PC-9 (cell line): Measurements from ENCODE around the gene TCF4. TPM values are rescaled to one million over a fixed set of nuclear protein-coding genes. Genes with fewer than 3 reads are reported as not detected.

Source experiments
- BruUV-seq: library from RNA; stranded (reverse); fragments of 400-500 nt; replicated peaks from 2 replicates; lab custom pipeline; 2021; lab: Mats Ljungman, UMichigan
- CTCF ChIA-PET: fragments of 300-600 bp; sonication (Branson Sonifier 250); formaldehyde crosslinking; loops from one replicate; lab custom pipeline; 2022; ENCODE audit warnings: antibody characterized with exemption; lab: Charles Lee
- POLR2A ChIA-PET: fragments of 300-600 bp; sonication (Branson Sonifier 250); formaldehyde crosslinking; loops from one replicate; lab custom pipeline; 2022; ENCODE audit warnings: antibody characterized with exemption; ENCODE audit not compliant: unreplicated experiment; lab: Charles Lee
- DNase-seq, 2 experiments: peaks; one replicate each; pipeline versions ENCODE4 v3.0.0 to v3.0.0-alpha.2; 2015 to 2022; ENCODE audit warnings: mixed read lengths in 1 of 2
- H2AFZ ChIP-seq: fragments of 200-600 bp; sonication (generic); 2 replicates; pipeline ENCODE4 v1.8.1; 2017; ENCODE audit warnings: antibody characterized with exemption
- H3F3A ChIP-seq: fragments of 200-600 bp; sonication (generic); 2 replicates; pipeline ENCODE4 v1.8.1; 2017; ENCODE audit warnings: antibody characterized with exemption, mild to moderate bottlenecking, low read depth; ENCODE audit not compliant: insufficient read depth
- H3K27ac ChIP-seq: fragments of 200-600 bp; sonication (generic); 2 replicates; pipeline ENCODE4 v1.6.1; 2016; ENCODE audit warnings: mixed run types
- H3K27me3 ChIP-seq: fragments of 200-600 bp; sonication (generic); 2 replicates; pipeline ENCODE4 v1.6.1; 2016; ENCODE audit warnings: low read depth, mixed run types; ENCODE audit not compliant: insufficient read depth
- H3K36me3 ChIP-seq: fragments of 200-600 bp; sonication (generic); 2 replicates; pipeline ENCODE4 v1.6.1; 2016; ENCODE audit warnings: low read depth, mixed run types
- H3K4me1 ChIP-seq: fragments of 200-600 bp; sonication (generic); replicated peaks from 2 replicates; pipeline ENCODE4 v1.6.1; 2016; ENCODE audit warnings: mixed run types; ENCODE audit not compliant: insufficient read depth
- H3K4me2 ChIP-seq: fragments of 200-600 bp; sonication (generic); 2 replicates; pipeline ENCODE4 v1.6.1; 2017; ENCODE audit warnings: mixed run types
- H3K4me3 ChIP-seq: fragments of 200-600 bp; sonication (generic); 2 replicates; pipeline ENCODE4 v1.6.1; 2016; ENCODE audit warnings: mixed run types
- H3K79me2 ChIP-seq: fragments of 200-600 bp; sonication (generic); 2 replicates; pipeline ENCODE4 v1.6.1; 2017; ENCODE audit warnings: low read depth, mixed run types
- H3K9me2 ChIP-seq: fragments of 200-600 bp; sonication (generic); 2 replicates; pipeline ENCODE4 v1.8.1; 2017; ENCODE audit warnings: mild to moderate bottlenecking; ENCODE audit not compliant: insufficient read depth
- H3K9me3 ChIP-seq: fragments of 200-600 bp; sonication (generic); 2 replicates; pipeline ENCODE4 v1.8.1; 2016; ENCODE audit warnings: low read depth; ENCODE audit not compliant: insufficient read depth
- H4K20me1 ChIP-seq: fragments of 200-600 bp; sonication (generic); 2 replicates; pipeline ENCODE4 v1.8.1; 2017; ENCODE audit not compliant: insufficient read depth
- CTCF ChIP-seq: fragments of 200-600 bp; sonication (generic); conservative IDR thresholded peaks from 2 replicates; pipeline ENCODE4 v1.6.1; 2017; ENCODE audit warnings: mixed run types, antibody characterized with exemption, mild to moderate bottlenecking, moderate library complexity
- EZH2 ChIP-seq: fragments of 200-600 bp; sonication (generic); IDR thresholded peaks from 2 replicates; pipeline ENCODE4 v1.8.0; 2017; ENCODE audit warnings: antibody characterized with exemption, low read depth
- intact Hi-C: fragments of 100-400 bp; cut with micrococcal nuclease; formaldehyde crosslinking; loops from one replicate; pipeline ENCODE4 v1.10.0; 2022; ENCODE audit not compliant: unreplicated experiment
- total RNA-seq: library from RNA; stranded (reverse); gene quantifications from 2 replicates; pipeline ENCODE4 v1.2.3, GENCODE V29; 2021

TCF4 gene
- total RNA-seq, 1 experiment from 2014 or later = 0.74 TPM

GRCh38 chr18:55418439-55418838 lies 169.6 kb downstream of the TCF4 start:
- H3K9me2 ChIP-seq = no peaks in the 10 kb centered on the region
- H3K4me3 ChIP-seq = no peak overlapping the region
- DNase-seq = no peak
- H3F3A ChIP-seq = no peaks in the 10 kb centered on the region
- ChIA-PET CTCF (no interaction called here), POLR2A (no interaction called here)
- H3K36me3 ChIP-seq = no peaks in the 10 kb centered on the region
- H3K27ac ChIP-seq = no peak overlapping the region
- H3K9me3 ChIP-seq = no peaks in the 10 kb centered on the region
- H3K79me2 ChIP-seq = no peaks in the 10 kb centered on the region
- H3K4me1 ChIP-seq = no peaks in the 10 kb centered on the region
- BruUV-seq = no TSS peak
- TF ChIP-seq EZH2 (no peak), CTCF (no peak)
- H2AFZ ChIP-seq = no peak overlapping the region
- H4K20me1 ChIP-seq = no peaks in the 10 kb centered on the region; the same call in 1 of the 2 replicates
- intact Hi-C loops = loop anchor here (5.0 kb wide), 1 partner anchor 186 kb away; no protein-coding TSS in a partner anchor
- no peaks in the 10 kb centered on the region for H3K27me3 ChIP-seq
- no peak overlapping the region for H3K4me2 ChIP-seq

- intact Hi-C loops = loop anchor here (1.0 to 5.0 kb wide), 2 partner anchors 184 to 1160 kb away; no protein-coding TSS in a partner anchor
- CTCF ChIA-PET = no interaction called here
Observed at GRCh38 chr18:55416791-55417190, 171.2 kb downstream of the TCF4 start.

GRCh38 chr18:55415258-55415871 lies 172.6 kb downstream of the TCF4 start:
- Histone ChIP-seq H3K27me3 (no peaks in the 10 kb centered on the region), H3K36me3 (no peaks in the 10 kb centered on the region), H3K9me3 (no peaks in the 10 kb centered on the region), H3K4me1 (no peaks in the 10 kb centered on the region), H3K27ac (no peak overlapping the region), H2AFZ (no peak overlapping the region), H3K9me2 (no peaks in the 10 kb centered on the region), H3K79me2 (no peaks in the 10 kb centered on the region), H3K4me2 (no peak overlapping the region), H3K4me3 (no peak overlapping the region), H3F3A (no peaks in the 10 kb centered on the region), H4K20me1 (no peaks in the 10 kb centered on the region)
- intact Hi-C loops = loop anchor here (5.0 kb wide), 1 partner anchor 183 kb away; no protein-coding TSS in a partner anchor
- TF ChIP-seq EZH2 (no peak), CTCF (peak; percentile 96)
- ChIA-PET POLR2A (no interaction called here), CTCF (no interaction called here)
- peak; percentile 33 to 49 for DNase-seq
- no TSS peak for BruUV-seq

More at GRCh38 chr18:55416791-55417190, 171.2 kb downstream of the TCF4 start:
- Histone ChIP-seq H3K4me2 (no peak overlapping the region), H3K4me3 (no peak overlapping the region), H3K4me1 (no peaks in the 10 kb centered on the region), H3K27me3 (no peaks in the 10 kb centered on the region), H3K9me2 (no peaks in the 10 kb centered on the region), H4K20me1 (no peaks in the 10 kb centered on the region), H3K79me2 (no peaks in the 10 kb centered on the region), H3K27ac (no peak overlapping the region), H3K36me3 (no peaks in the 10 kb centered on the region), H3F3A (no peaks in the 10 kb centered on the region), H3K9me3 (no peaks in the 10 kb centered on the region), H2AFZ (no peak overlapping the region)
- DNase-seq = no peak
- no peak for TF ChIP-seq EZH2
- no peak for TF ChIP-seq CTCF
- POLR2A ChIA-PET = no interaction called here
- no TSS peak for BruUV-seq
